LoVo (cell line): Measurements from ENCODE around the gene APOL5.
"Not testable (repeated sequence)": the region's sequence is repeated elsewhere in the genome, so short reads cannot be mapped to it uniquely, and the experiment has no call there.

Source experiments
- DNase-seq: peaks from one replicate; pipeline ENCODE4 v3.0.0-alpha.2; 2016; ENCODE audit warnings: low spot score

The APOL5 gene, protein sequence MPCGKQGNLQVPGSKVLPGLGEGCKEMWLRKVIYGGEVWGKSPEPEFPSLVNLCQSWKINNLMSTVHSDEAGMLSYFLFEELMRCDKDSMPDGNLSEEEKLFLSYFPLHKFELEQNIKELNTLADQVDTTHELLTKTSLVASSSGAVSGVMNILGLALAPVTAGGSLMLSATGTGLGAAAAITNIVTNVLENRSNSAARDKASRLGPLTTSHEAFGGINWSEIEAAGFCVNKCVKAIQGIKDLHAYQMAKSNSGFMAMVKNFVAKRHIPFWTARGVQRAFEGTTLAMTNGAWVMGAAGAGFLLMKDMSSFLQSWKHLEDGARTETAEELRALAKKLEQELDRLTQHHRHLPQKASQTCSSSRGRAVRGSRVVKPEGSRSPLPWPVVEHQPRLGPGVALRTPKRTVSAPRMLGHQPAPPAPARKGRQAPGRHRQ

DNA sequence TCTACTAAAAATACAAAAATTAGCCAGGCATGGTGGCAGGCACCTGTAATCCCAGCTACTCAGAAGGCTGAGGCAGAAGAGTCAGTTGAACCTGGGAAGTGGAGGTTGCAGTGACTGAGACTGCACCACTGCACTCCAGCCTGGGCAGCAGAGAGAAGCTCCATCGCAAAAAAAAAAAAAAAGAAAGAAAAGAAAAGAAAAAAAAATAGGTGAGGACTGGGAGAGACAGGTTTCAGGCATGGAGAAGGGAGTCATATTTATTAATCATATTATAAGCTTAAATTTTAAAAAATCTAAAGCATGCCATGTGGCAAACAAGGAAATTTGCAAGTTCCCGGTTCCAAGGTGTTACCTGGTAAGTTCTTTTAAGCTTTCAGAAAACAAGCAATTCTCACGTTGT, at the start of gene APOL5:
APOL5 (plus strand) TSS at position 301 of the 400 bp plus-strand sequence; CDS start at position 301, 0 bp downstream.
- no peak for DNase-seq

DNA sequence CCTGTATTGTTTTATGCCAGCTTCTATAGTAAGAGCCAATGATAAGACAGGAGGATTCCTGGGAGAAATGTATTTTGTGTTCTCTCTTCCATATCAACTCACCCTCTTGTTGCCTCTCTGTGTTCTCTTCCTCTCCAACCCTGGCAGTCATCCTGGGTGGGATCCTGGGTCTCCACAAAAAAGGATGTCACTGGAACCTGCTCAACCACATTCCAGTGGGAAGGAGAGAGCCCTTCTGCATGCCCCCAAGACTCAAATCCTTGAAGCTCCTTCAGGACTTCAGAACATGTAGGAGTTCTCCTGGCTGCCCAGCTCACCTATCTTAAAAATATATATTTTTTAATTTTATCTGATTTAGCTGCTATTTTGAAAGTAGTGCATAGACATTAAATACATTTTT, 43.3 kb upstream of the APOL5 start:
- DNase-seq: no peak

DNA sequence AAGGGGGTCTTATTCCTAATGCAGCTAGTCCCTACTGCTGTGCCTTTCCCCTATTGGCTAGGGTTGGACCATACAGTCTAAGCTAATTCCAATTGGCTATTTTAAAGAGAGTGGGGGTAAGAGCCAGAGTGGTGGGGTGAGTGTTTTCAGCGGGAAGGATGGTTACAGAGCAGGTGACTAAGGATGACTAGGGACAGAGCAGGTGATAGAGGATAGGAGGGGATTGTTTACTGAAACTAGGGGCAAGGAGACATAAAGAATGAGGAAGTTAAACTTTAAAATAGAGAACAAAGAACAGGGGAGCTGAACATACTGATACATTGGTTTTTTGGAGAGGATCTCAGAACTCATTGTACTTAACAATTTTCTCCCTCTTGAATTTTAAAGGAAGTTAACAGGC, 41.6 kb upstream of the APOL5 start:
- not testable (repeated sequence) for DNase-seq

DNA sequence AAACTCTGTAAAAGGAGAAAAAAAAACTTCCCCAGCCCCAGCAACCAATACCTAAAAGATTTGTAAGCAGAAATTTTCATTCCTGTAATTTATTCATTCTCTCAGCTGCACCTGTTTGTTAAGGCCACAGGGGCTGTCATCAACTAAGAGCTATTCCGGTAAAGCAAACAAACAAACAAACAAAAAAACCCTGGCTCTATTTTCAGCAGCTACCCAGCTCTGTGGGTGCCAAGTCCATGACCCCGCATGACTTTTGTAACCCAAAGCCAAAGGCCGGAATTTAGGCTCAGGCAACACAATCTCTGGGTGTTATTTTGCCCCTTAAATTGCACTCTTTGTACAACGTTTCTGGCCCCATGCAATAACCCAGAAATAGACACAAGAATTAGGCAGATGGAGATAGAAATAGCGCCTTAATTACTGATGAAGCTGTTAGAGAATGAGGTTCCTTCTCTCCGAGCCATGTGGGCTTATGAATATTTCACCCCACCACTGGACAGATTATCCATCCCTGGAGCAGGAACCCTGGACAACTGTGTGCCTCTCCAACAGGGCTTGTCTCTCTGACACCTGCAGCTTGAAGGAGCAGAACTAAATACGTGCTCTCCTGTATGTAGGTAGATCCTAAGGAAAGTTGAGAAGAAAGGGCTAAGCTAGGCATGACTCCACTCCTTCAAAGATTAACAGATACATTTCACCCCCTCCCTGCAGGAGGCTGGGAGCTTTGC, 40.0 kb upstream of the APOL5 start:
- no peak for DNase-seq

DNA sequence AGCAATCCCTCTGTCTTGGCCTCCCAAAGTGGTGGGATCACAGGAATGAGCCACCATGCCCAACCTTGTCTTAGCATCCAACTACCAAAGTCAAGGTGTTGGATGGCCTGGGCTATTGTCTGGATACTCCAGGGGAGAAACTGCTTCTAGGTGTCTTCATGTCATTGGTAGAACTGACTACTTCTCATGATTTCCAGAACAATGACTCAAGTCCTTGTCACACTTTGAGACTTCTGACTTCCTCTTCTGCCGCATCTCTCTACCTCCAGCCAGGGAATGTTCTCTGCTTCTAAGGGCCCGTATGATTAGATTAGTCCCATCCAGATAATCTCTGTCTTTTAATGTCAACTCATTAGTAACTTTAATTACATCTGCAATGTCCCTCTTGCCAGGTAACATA, 38.8 kb upstream of the APOL5 start:
- no peak for DNase-seq

DNA sequence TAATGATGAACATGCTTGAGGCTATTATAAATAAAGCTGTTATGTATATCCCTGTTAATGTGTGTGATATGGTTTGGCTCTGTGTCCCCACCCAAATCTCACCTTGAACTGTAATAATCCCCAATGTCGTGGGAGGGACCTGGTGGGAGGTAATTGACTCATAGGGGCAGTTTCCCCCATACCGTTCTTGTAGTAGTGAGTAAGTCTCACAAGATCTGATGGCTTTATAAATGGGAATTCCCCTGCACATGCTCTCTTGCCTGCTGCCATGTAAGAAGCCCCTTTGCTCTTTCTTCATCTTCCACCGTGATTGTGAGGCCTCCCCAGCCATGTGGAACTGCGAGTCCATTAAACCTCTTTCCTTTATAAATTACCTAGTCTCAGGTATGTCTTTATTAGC, 38.2 kb upstream of the APOL5 start:
- DNase-seq: not testable (repeated sequence)

DNA sequence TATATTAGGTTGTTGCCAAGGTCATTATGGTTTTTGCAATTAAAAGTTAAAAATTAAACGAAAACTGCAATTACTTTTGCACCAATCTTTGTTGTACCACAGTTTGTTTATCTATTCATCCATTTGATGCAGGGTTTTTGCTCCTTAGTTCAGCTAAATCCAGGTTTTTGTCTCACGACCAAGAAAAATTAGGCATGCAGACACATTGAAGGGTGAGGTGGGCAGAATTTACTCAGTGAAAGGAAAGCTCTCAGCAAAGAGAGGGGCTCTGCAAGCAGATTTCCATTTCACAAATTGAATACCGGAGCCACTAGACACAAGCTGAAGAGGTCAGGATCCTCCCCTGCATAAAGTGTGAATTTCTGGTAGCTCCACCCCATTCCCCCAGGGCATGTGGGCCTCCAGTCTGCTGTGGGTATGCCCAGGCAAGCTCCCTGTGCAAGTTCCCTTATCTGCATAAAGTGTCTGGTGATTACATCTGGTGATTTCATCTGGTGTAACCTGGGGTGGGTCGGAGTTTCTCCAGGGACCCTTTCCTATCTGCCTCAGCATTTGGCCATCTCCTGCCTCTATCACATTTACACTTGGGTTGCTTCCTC, 36.1 kb upstream of the APOL5 start:
- no peak for DNase-seq

DNA sequence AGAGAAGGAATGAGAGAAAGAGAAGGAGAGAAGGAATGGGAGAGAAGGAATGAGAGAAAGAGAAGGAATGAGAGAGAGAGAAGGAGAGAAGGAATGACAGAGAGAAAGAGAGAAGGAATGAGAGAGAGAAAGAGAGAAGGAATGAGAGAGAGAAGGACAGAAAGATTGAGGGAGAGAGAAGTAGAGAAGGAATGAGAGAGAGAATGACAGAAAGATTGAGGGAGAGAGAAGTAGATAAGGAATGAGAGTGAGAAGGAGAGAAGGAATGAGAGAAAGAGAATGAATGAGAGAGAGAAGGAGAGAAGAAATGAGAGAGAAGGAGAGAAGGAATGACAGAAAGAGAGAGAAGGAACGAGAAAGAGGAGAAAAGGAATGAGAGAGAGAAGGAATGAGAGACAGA, 34.1 kb upstream of the APOL5 start:
- DNase-seq: no peak

DNA sequence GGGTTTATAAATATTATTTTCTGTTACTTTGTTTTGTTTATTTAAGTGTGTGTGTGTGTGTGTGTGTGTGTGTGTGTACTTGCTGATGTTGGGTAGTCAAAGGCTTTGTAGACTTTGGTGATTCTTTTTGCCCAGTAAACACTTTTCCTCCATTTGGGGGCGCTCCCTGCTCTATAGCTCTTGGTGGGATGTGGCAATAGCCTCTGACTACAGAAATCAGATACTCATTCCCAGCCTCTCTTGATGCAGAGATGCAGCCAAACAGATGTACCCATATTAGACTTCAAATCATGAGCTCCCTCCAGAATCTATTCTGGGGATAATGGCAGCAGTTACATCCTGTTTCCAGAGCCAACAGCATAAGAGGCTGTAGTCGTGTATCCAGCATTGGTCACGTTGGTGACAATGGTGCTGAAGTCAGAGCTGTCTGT, 33.4 kb upstream of the APOL5 start:
- DNase-seq: no peak

DNA sequence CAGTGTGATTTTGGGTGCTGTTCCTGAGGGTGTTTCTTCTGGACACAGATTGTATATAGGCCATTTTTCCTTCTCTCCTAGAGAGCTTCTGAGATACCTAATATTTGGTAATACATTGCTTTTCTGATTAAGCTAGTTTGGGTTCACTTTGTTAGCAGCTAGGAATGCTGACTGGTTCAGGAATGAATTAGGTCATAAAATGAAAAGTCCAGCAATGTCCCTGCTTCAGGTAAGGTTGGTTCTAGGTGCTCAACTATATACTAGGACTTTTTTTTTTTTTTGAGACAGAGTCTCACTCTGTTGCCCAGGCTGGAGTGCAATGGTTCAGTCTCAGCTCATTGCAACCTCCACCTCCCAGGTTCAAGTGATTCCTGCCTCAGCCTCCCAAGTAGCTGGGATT, 32.9 kb upstream of the APOL5 start:
- no peak for DNase-seq

DNA sequence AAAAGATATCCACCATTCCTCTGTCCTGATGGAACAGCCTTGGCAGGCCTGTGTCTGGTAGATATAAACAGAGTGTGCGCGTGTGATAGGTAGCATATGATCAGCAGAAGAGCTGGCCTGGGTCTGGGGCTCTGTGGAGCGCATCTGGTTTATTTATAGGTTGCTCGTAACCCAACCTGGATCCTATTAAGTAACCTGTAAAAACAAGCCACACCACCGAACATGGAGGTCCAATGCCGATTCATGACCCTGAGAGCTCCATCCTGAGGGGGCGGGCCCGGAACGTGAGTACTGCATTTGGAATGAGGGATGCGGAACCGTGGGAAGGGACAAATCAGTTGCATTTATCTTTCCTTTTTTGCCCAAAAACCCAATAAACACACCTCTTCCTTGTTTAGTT, 31.9 kb upstream of the APOL5 start:
- no peak for DNase-seq

DNA sequence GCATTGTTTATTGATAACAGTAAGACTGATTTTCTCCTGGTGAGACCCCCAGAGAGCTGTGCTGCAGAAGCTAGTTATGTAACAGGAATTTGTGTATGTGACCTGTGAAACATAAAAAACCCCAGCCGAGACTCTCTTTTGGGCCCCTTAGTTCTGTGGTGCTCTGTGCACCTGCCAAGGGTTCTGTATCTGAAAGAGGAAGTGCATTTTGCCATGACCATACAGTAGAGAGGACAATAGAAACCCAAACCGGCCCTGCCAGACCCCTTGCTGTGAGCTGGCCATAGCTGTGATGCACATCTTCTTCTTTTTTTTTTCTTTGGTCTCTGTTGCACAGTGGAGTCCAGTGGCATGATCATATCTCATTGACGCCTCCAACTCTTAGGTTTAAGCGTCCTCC, 31.4 kb upstream of the APOL5 start:
- no peak for DNase-seq

DNA sequence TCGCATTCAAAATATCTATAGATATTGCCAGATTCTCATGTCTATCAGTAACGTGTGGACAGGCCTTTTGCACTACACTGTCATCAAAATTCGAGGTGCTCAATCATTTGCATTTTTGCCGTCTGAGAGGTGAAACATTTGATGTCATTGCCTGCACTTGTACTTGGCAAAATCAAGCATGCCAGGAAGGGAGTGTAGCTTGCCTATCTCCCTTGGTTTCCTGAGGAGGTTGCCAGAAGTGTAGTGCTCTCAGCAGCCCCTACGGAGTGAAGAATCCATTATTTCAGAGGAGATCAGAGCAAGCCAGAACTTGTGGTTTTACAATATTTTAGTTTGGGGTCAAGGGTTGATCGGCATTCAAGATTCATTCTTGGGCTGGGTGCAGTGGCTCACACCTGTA, 30.2 kb upstream of the APOL5 start:
- DNase-seq: no peak

DNA sequence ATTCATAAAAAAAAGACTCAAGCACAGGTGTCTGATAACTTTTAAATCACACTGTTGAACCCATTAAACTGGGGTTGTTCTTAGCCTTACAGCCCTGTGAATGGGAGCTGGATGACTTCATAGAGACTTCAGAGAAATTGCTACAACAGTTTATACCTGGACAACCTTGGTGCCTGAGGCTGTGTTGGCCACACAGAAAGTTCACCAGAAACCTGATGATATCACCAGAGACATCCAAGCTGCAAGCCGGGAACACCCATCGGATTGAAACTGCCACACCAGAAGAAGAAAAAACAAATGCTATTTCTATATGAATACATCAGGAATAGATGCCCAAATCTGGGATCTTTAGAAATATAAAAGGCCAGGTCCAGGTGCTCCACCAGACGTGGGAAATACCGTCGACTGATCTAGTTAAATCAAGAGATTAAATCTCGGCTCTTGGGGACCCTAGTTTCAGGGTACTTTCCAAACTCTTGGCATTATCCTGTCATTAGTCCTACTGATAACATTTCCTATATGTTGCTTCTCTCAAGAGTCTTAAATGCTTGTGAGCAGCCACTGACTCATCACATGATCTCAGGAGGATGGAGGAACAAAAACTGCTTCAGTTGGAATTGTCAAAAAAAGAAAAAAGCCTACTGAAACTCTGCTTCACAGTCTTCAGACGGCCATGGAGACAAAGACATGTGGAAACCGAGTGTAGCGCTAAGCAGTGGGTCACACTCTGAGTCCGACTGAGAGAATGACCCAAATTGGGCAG, 28.6 kb upstream of the APOL5 start:
- no peak for DNase-seq

DNA sequence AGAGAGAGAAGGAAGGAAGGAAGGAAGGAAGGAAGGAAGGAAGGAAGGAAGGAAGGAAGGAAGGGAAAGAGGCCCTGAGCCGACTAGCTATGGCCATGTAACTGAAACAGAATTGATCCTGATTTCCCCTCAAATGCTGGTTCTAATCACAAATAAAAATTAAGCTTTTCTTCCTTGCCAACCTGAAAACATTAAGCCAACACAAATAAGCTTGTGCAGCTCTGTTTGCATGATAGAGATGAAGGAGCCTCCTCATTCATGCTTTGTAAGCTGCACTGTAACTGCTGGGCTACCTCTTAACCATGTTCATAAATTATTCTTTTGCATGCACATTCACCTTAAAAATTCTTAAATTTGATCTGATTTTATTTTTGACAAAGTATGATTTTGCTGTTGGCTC, 27.7 kb upstream of the APOL5 start:
- DNase-seq: no peak

DNA sequence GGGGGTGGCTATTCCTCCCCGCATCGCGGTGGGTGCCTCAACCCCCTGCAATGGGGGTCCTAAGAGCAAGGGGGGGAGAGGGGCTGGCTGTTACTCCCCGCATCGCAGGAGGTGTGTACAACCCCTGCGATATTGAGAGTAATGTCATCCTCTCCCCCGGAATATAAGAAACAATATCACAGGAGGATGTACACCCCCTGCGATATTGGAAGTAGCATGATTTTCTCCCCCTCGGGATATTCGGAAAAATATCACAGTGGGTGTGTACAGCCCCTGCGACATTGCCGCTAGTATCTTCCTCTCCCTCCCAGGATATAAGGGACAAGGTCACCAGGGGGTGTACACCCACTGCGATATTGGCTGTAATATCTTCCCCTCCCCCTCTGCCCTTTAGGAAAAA, 22.5 kb upstream of the APOL5 start:
- no peak for DNase-seq

DNA sequence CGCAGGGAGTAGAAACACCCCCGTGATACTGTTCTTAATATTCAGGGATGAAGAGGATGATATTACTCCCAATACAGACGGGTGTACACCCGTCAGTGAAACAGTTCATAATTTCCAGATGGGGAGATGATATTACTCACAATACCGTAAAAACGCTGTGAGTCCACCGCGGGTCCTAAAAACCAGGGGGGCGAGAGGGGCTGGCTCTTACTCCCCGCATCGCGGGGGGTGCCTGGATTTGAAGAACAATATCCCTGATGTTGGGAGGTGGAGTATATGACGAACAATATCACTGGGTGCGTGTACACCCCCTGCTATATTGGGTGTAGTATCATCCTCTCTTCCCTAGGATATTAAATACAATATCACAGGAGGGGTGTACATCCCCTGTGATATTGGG, 20.5 kb upstream of the APOL5 start:
- no peak for DNase-seq

DNA sequence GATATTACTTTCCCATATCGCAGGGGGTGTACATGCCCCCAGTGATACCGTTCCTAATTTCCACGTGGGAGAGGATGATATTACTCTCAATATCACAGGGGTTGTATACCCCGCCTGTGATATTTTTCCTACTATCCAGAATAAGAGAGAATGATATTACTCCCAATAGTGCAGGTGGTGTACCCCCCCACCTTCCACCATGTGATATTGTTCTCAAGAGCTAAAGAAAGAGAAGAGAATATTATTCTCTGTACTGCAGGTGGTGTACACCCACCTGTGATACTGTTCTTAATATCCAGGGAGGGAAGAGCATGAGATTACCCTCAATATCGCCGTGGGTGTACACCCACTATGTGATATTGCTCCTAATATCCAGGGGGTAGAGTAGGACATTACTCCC, 17.8 kb upstream of the APOL5 start:
- DNase-seq: not testable (repeated sequence)

DNA sequence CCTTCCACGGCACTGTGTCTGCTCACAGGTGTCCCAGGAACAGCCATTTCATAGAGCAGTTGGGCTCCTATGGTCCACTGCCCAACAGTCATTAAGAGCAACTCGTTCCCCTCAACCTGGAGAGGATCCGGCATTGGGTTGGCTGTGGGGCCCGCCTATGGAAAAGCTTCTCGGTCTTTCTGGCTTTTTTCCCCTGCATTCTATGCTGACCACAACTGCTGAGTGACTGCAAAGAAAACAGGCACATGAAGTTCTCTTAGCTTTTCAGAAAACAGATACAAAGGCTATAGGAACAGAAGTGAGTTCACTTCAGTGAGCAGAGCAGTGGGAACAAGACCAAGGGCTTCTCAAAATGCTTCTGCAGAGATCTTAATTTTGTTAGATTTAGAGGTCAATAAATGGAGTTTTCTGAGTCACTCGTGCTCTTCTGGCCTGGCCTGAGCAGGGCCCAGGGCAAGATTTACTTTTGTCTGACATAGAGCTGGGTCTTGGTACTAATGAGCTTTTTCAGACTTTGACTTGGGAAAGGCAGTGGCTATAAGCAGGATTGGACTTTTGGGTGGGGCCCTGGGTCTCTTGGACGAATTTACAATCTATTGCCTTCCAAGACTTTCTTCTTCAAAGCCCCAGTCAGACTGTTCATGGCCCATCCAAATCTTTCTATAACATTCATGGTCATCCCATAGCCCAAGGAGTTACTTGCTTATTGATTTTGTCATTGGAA, 13.6 kb upstream of the APOL5 start:
- DNase-seq: no peak

DNA sequence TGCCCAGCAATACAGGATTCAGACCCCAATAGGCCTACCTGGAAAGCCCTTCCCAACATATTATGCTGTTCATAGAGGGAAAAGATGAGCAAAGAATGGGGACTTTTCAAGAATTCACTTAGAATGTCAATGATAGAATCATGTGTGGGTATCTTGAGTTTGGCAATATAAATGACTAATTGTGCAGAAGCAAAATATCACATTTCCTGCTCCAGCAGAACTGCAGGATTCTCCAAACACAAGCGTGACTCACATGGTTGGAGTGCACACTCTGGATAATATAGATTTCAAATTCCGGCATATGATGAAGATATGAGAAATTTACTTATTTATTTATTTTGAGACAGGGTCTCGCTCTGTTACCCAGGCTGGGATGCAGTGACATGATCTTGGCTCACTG, 12.5 kb upstream of the APOL5 start:
- no peak for DNase-seq

DNA sequence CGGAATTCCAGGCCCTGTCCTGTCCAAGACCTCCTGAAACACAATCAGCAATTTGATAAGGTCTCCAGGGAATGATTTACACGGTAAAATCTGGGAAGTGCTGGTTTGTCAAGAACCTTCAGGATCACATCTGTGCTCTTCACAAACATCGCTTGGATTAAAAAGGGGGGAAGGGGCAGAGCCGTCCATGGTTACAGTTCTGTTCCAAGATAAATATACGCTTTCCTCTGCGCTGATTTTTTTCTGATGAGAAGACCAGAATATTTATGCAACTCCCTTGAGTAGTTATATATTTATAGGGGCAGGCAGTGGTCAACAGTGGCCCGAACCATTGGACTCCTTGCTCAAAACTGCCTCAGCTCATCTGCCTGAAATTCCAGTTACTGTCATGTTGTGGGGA, 9.2 kb upstream of the APOL5 start:
- DNase-seq: no peak

DNA sequence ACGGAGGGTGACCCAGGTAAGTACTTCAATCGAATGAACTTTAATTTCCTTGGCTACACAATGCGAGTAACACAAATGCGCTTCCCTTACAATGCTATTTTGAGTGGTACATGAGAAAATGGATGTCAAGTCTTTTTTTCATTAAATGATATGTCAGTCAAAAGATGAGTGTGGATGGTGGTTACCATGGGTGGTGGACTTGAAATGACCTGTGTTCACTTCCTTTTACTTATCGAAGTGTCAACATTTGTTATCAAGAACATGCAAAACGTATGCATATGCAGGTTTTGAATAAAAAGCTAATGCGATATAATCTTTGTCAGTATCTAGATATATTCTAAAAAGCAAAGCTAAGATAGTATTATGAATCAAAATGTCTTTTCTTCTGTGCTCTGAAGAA, 8.8 kb upstream of the APOL5 start:
- no peak for DNase-seq
